IPS-15b (cell line): ENCODE data around the gene CXCL3.

Experiments used
- H3K27me3 ChIP-seq: one replicate; pipeline ENCODE4 v1.6.1; 2013; ENCODE audit warnings: low read length; ENCODE audit not compliant: control insufficient read depth, insufficient read depth
- H3K36me3 ChIP-seq: one replicate; pipeline ENCODE4 v1.6.1; 2013; ENCODE audit warnings: low read length; ENCODE audit not compliant: control insufficient read depth, insufficient read depth
- H3K4me1 ChIP-seq: one replicate; pipeline ENCODE4 v1.6.1; 2013; ENCODE audit warnings: mild to moderate bottlenecking, low read length; ENCODE audit not compliant: control insufficient read depth, insufficient read depth
- H3K4me3 ChIP-seq: one replicate; pipeline ENCODE4 v1.5.1; 2013; ENCODE audit warnings: low read depth, low read length
- H3K9ac ChIP-seq: one replicate; pipeline ENCODE4 v1.6.1; 2013; ENCODE audit warnings: low read depth, mild to moderate bottlenecking, low read length
- H3K9me3 ChIP-seq: one replicate; pipeline ENCODE4 v1.6.1; 2013; ENCODE audit warnings: mild to moderate bottlenecking, low read length; ENCODE audit not compliant: control insufficient read depth, insufficient read depth

The CXCL3 gene

DNA sequence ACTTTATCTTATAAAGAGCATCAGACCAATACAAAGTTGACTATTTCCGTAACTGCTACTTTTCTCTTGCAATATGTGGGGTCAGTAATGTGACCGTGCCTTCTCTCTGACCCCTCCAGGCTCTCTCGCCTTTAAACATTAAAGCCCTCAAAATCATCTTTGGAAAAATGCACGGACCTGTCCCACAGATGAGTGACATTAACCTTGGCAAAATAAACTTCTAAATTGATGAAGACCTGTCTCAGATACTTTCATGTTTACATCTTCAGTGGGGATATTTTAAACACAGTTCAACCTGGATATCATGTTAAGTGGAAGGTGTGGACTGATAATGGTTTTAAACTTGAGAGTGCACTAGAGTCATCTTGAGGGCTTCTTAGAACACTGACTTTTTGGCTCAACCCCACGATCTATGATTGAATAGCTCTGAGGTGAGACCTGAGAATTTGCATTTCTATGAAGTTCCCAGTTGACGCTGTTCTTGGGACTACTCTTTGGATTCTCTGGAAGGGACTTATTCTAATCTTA, 26.7 kb upstream of the CXCL3 start:
- Histone ChIP-seq H3K4me3 (no peak overlapping the region), H3K36me3 (peaks cover 2% of the 10 kb centered on the region), H3K9me3 (peaks cover 3% of the 10 kb centered on the region), H3K4me1 (no peaks in the 10 kb centered on the region), H3K27me3 (no peaks in the 10 kb centered on the region), H3K9ac (no peak overlapping the region)

DNA sequence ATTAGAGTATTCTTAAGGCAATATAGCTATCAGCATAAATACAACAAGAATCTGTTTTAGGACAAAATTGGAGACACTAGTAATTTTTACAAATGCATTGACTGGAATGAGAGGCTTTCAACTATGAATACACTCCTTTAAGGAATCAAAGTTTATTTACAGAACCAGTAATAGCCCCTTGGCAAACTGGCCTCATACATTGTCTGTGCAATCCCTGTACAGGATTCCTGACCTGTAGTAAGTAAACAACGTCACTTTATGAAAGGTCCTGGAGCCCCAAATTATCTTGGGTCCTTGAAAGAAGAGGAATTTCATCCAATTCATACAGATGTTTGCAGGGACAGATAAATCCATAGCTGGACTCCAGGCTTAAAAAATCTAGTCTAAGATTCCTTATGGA, 25.4 kb upstream of the CXCL3 start:
- Histone ChIP-seq H3K9me3 (no peaks in the 10 kb centered on the region), H3K4me1 (no peaks in the 10 kb centered on the region), H3K9ac (no peak overlapping the region), H3K27me3 (no peaks in the 10 kb centered on the region), H3K36me3 (peaks cover 2% of the 10 kb centered on the region), H3K4me3 (no peak overlapping the region)

- Histone ChIP-seq H3K4me1 (no peaks in the 10 kb centered on the region), H3K9me3 (no peaks in the 10 kb centered on the region), H3K4me3 (no peak overlapping the region), H3K27me3 (no peaks in the 10 kb centered on the region), H3K36me3 (peaks cover 2% of the 10 kb centered on the region), H3K9ac (no peak overlapping the region)
Measured at GRCh38 chr4:74062953-74063352, 24.5 kb upstream of the CXCL3 start.

DNA sequence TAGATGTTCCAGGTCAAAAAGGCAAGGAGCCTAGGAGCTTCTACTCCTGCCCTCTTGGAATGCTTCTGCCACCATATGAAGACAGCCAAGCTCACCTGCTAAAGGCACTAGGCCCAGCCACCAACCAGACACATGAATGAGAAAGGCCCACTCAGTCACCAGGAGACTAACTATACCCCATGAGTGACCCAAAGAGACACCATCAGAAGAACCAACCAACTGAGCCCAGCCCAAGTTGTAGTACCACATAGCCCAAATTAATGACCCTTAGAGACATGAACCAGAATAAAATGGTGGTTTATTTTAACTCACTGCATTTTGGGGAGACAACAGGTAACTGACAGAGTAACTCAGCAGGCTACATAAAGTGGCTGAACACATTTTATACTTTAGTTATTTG, 22.9 kb upstream of the CXCL3 start:
- H3K9ac ChIP-seq, result no peak overlapping the region
- no peaks in the 10 kb centered on the region for H3K27me3 ChIP-seq
- H3K9me3 ChIP-seq, result no peaks in the 10 kb centered on the region
- H3K36me3 ChIP-seq, result peaks cover 2% of the 10 kb centered on the region
- no peaks in the 10 kb centered on the region for H3K4me1 ChIP-seq
- no peak overlapping the region for H3K4me3 ChIP-seq

- Histone ChIP-seq H3K9ac (no peak overlapping the region), H3K4me3 (no peak overlapping the region), H3K27me3 (no peaks in the 10 kb centered on the region), H3K9me3 (no peaks in the 10 kb centered on the region), H3K4me1 (no peaks in the 10 kb centered on the region), H3K36me3 (no peaks in the 10 kb centered on the region)
Measured at GRCh38 chr4:74059161-74059829, 20.8 kb upstream of the CXCL3 start.

DNA sequence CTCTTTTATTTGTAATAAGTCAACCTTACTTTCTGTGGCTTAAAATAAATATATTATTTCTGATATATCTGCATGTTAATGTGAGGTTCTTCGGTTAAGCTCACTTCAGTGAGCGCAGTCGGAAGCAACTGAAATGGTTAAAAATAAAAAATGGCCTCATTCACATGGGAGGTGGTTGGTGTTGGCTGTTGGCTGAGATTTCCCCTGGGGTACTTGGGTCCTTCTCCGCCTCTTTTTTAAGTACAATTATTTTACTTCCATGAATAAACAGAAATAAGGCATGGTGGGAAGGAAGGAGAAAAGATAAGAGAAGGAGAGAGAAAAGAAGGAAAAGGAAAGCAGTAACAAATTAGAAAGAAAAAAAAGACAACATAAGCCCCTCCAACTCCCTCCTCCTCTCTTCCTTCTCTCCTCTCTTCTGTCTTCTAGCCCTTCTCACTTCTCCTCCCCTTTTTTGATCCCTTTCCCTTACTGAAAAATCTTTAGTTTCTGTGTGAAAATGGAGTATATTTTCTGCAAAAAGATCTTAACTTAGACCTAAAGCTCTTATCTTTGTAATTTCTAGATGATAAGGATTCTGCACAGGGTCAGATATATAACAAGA, 19.7 kb upstream of the CXCL3 start:
- Histone ChIP-seq H3K36me3 (no peaks in the 10 kb centered on the region), H3K4me3 (no peak overlapping the region), H3K4me1 (no peaks in the 10 kb centered on the region), H3K9ac (no peak overlapping the region), H3K27me3 (no peaks in the 10 kb centered on the region), H3K9me3 (no peaks in the 10 kb centered on the region)

GRCh38 chr4:74057588-74057987, 19.1 kb upstream of the CXCL3 start:
- no peaks in the 10 kb centered on the region for H3K9me3 ChIP-seq
- no peak overlapping the region for H3K4me3 ChIP-seq
- no peaks in the 10 kb centered on the region for H3K27me3 ChIP-seq
- no peak overlapping the region for H3K9ac ChIP-seq
- no peaks in the 10 kb centered on the region for H3K36me3 ChIP-seq
- no peaks in the 10 kb centered on the region for H3K4me1 ChIP-seq

DNA sequence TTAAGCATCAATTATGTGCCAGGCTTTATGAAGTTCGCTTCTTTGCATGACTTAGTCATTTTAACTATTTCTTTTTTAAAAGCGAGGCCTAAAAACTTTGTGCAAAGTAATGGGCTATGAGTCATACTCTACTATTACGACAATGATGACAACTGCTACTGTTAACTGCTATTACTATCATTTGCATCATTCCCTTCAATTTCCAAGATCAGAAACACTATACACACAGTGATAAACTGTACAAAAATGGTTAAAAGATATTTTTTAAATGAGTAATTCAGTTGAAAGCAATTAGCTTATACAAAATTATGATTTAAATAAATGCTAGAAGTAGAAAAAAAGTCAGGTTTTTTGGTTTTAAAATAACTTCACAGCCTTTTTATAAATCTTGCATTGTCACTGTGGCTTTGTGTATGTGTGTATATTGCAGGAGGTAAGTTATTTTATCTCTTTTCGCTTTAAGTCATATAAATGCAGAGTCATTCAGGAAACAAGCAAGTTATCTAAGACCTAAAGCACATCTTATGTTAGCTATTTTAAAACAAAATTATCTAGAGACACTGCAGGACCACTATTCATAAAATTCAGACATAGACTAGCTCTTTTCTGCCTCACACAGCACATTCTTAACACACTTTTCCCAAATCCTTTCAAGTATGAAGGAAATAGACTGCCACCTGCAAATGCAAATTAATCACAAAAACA, 18.5 kb upstream of the CXCL3 start:
- Histone ChIP-seq H3K9ac (no peak overlapping the region), H3K9me3 (no peaks in the 10 kb centered on the region), H3K27me3 (no peaks in the 10 kb centered on the region), H3K4me3 (no peak overlapping the region), H3K36me3 (no peaks in the 10 kb centered on the region), H3K4me1 (no peaks in the 10 kb centered on the region)

GRCh38 chr4:74056114-74056857, 17.8 kb upstream of the CXCL3 start:
- Histone ChIP-seq H3K27me3 (no peaks in the 10 kb centered on the region), H3K9ac (no peak overlapping the region), H3K4me3 (no peak overlapping the region), H3K36me3 (no peaks in the 10 kb centered on the region), H3K9me3 (no peaks in the 10 kb centered on the region), H3K4me1 (no peaks in the 10 kb centered on the region)

- Histone ChIP-seq H3K9ac (no peak overlapping the region), H3K4me3 (no peak overlapping the region), H3K36me3 (no peaks in the 10 kb centered on the region), H3K4me1 (no peaks in the 10 kb centered on the region), H3K27me3 (no peaks in the 10 kb centered on the region), H3K9me3 (no peaks in the 10 kb centered on the region)
Measured at GRCh38 chr4:74055498-74055897, 17.0 kb upstream of the CXCL3 start.

- Histone ChIP-seq H3K27me3 (no peaks in the 10 kb centered on the region), H3K36me3 (no peaks in the 10 kb centered on the region), H3K9me3 (no peaks in the 10 kb centered on the region), H3K4me1 (no peaks in the 10 kb centered on the region), H3K9ac (no peak overlapping the region), H3K4me3 (no peak overlapping the region)
Measured at GRCh38 chr4:74055096-74055495, 16.6 kb upstream of the CXCL3 start.
